Common myeloid progenitor, CD34-positive (primary cell): ENCODE data around the gene SUCO.

Experiments
- CTCF ChIA-PET: fragments of 350-600 bp; sonication (Branson Sonifier 250); formaldehyde crosslinking; loops from one replicate; lab custom pipeline; 2021; ENCODE audit warnings: antibody characterized with exemption; lab: Charles Lee
- POLR2A ChIA-PET: fragments of 350-600 bp; sonication (Branson Sonifier 250); formaldehyde crosslinking; loops from one replicate; lab custom pipeline; 2021; ENCODE audit warnings: antibody characterized with exemption; lab: Charles Lee
- DNase-seq, 3 donors: peaks; one replicate each; pipeline versions ENCODE4 v3.0.0 to v3.0.0-alpha.2; 2013
- H3K27ac ChIP-seq, 2 experiments: 1 replicate in 1 of 2; 2 replicates in 1 of 2; pipeline ENCODE4 v1.7.0; 2013; ENCODE audit warnings: inconsistent platforms in 2 of 2, low read length in 2 of 2, mild to moderate bottlenecking in 2 of 2, low read depth in 1 of 2, moderate library complexity in 1 of 2; ENCODE audit not compliant: severe bottlenecking in 2 of 2, insufficient read depth in 1 of 2, poor library complexity in 1 of 2
- H3K27me3 ChIP-seq, 5 experiments: replicated peaks in 2 of 5; 1 replicate in 3 of 5; 2 replicates in 2 of 5; pipeline versions ENCODE4 v1.6.1 to v1.7.0; 2013; ENCODE audit warnings: low read length in 4 of 5, mild to moderate bottlenecking in 2 of 5, moderate library complexity in 2 of 5, inconsistent platforms in 1 of 5; ENCODE audit not compliant: insufficient read depth in 5 of 5, control insufficient read depth in 4 of 5
- H3K36me3 ChIP-seq, 4 experiments: 1 replicate in 2 of 4; 2 replicates in 2 of 4; pipeline versions ENCODE4 v1.6.1 to v1.7.0; 2013; ENCODE audit warnings: low read length in 3 of 4, control low read depth in 1 of 4, mild to moderate bottlenecking in 1 of 4; ENCODE audit not compliant: control insufficient read depth in 4 of 4, insufficient read depth in 4 of 4
- H3K4me1 ChIP-seq, 4 experiments: 1 replicate in 3 of 4; 2 replicates in 1 of 4; pipeline versions ENCODE4 v1.6.1 to v1.7.1; 2013; ENCODE audit warnings: low read length in 3 of 4, mild to moderate bottlenecking in 3 of 4, control low read depth in 1 of 4, inconsistent platforms in 1 of 4, moderate library complexity in 1 of 4; ENCODE audit not compliant: control insufficient read depth in 4 of 4, insufficient read depth in 4 of 4; ENCODE audit errors: control extremely low read depth in 1 of 4
- H3K4me3 ChIP-seq, 7 experiments: 1 replicate in 4 of 7; 2 replicates in 3 of 7; pipeline versions ENCODE4 v1.5.1 to v1.7.0; 2013; ENCODE audit warnings: mild to moderate bottlenecking in 7 of 7, low read length in 6 of 7, moderate library complexity in 6 of 7, inconsistent platforms in 2 of 7, low read depth in 2 of 7, control low read depth in 1 of 7; ENCODE audit not compliant: insufficient read depth in 4 of 7, control insufficient read depth in 1 of 7; ENCODE audit errors: extremely low read depth in 1 of 7
- H3K9me3 ChIP-seq, 5 experiments: 1 replicate in 4 of 5; 2 replicates in 1 of 5; pipeline versions ENCODE4 v1.6.1 to v1.7.1; 2013; ENCODE audit warnings: low read length in 4 of 5, mild to moderate bottlenecking in 2 of 5, inconsistent platforms in 1 of 5, low read depth in 1 of 5, moderate library complexity in 1 of 5; ENCODE audit not compliant: control insufficient read depth in 4 of 5, insufficient read depth in 2 of 5; ENCODE audit errors: control extremely low read depth in 1 of 5
- WGBS: methylation state at CpG from one replicate; pipeline ENCODE4 v1.1.5; 2013; ENCODE audit not compliant: insufficient coverage; 5-methylcytosine and 5-hydroxymethylcytosine counted together

SUCO gene

DNA sequence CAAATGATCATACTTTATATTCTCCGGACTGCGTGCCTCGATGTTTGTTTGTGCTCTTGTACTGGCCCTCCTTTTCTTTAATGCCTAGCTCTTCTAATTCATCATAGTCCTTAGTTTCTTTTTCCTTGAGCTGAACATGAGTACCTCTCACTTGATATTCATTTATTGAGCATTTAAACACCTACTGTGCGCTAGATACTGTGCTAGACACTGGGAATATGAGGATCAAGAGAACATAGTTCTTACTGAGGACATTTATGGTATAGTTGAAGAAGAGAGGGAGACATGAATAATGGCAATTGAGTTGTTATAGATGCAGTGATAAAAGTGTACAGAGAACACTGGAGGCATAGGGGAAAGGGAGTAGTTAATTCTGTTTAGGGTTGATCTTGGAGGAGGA, 22.0 kb downstream of the SUCO start:
- CTCF ChIA-PET: interaction anchor here (1.8 kb wide), 1 partner anchor 17 kb away, joined by 8 read pairs; no protein-coding TSS in a partner anchor
- H3K4me3 ChIP-seq: no peak overlapping the region
- H3K9me3 ChIP-seq: no peaks in the 10 kb centered on the region
- WGBS: 100% methylated on average over 3 of the region's 4 CpGs
- POLR2A ChIA-PET: no interaction called here
- no peak overlapping the region for H3K27ac ChIP-seq
- peaks cover 14 to 33% (median 27%) of the 10 kb centered on the region in 4 experiments for H3K36me3 ChIP-seq
- H3K27me3 ChIP-seq: no peaks in the 10 kb centered on the region
- DNase-seq: no peak
- H3K4me1 ChIP-seq: no peaks in the 10 kb centered on the region

GRCh38 chr1:172556461-172556860, 23.5 kb downstream of the SUCO start:
- no peaks in the 10 kb centered on the region for H3K27me3 ChIP-seq
- ChIA-PET POLR2A (no interaction called here), CTCF (interaction anchor here (0.9 to 1.8 kb wide), 4 partner anchors 10 to 59 kb away, joined by 3 to 8 read pairs (median 3); no protein-coding TSS in a partner anchor)
- no peak overlapping the region for H3K27ac ChIP-seq
- H3K36me3 ChIP-seq: peaks cover 24 to 48% (median 34%) of the 10 kb centered on the region in 4 experiments
- no peaks in the 10 kb centered on the region for H3K4me1 ChIP-seq
- H3K9me3 ChIP-seq: no peaks in the 10 kb centered on the region
- DNase-seq: no peak
- no peak overlapping the region for H3K4me3 ChIP-seq

DNA sequence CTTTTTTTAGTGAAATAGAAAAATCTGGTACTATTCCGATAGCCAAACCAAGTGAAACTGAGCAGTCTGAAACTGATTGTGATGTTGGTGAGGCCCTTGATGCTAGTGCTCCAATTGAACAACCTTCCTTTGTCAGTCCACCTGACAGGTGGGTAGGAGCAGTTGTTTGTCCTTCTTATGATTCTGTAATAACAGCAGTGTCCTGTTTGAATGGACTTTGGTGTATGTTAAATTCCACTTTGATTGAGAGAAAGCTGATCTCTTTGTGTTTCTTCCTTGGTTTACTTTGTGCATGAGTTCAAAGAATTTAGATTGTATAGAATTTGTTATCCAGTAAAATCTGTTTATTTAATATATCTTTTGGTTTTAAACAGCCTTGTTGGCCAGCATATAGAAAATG, 24.3 kb downstream of the SUCO start:
- no peak for DNase-seq
- POLR2A ChIA-PET: no interaction called here
- Histone ChIP-seq H3K4me3 (no peak overlapping the region), H3K36me3 (peaks cover 26 to 53% (median 38%) of the 10 kb centered on the region in 4 experiments), H3K4me1 (no peaks in the 10 kb centered on the region), H3K27me3 (no peaks in the 10 kb centered on the region), H3K27ac (no peak overlapping the region), H3K9me3 (no peaks in the 10 kb centered on the region)
- CTCF ChIA-PET: interaction anchor here (1.4 kb wide), 1 partner anchor 12 kb away, joined by 3 read pairs; no protein-coding TSS in a partner anchor
- 100% methylated on average over 1 of the region's 1 CpG for WGBS

GRCh38 chr1:172559572-172560210, 26.7 kb downstream of the SUCO start:
- CTCF ChIA-PET: no interaction called here
- H3K4me3 ChIP-seq: no peak overlapping the region
- peaks cover 0 to 8% (median 0%) of the 10 kb centered on the region in 5 experiments for H3K9me3 ChIP-seq
- no peaks in the 10 kb centered on the region for H3K4me1 ChIP-seq
- H3K27ac ChIP-seq: no peak overlapping the region
- H3K27me3 ChIP-seq: no peaks in the 10 kb centered on the region
- POLR2A ChIA-PET: no interaction called here
- peaks cover 30 to 77% (median 49%) of the 10 kb centered on the region in 4 experiments for H3K36me3 ChIP-seq
- peak in 1 of 3 donors; percentile 9 for DNase-seq
- 100% methylated on average over 4 of the region's 4 CpGs for WGBS

DNA sequence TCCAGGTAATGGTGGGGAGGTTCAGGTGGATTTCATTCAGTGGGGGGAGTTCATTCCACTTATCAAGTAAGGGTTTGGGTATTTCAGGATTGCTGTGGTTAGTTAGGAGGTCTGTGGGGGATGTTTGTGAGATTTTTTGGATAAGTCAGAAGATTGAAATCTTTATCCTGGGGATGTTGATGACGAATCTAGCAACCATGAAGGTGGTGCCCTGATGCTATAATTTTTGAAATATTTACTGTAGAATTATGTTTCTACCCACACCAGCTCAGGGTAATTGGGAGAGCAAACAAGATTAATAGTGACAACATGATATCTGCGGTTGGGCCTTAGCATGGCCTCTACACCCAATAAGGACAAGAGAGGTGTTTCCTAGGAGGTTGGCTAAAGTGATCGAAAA, 28.3 kb downstream of the SUCO start:
- Histone ChIP-seq H3K27me3 (no peaks in the 10 kb centered on the region), H3K9me3 (peaks cover 0 to 8% (median 0%) of the 10 kb centered on the region in 5 experiments), H3K4me1 (no peaks in the 10 kb centered on the region), H3K4me3 (no peak overlapping the region), H3K27ac (no peak overlapping the region), H3K36me3 (peaks cover 26 to 84% (median 50%) of the 10 kb centered on the region in 4 experiments)
- 100% methylated on average over 1 of the region's 3 CpGs for WGBS
- no peak for DNase-seq
- CTCF ChIA-PET: no interaction called here
- POLR2A ChIA-PET: no interaction called here

DNA sequence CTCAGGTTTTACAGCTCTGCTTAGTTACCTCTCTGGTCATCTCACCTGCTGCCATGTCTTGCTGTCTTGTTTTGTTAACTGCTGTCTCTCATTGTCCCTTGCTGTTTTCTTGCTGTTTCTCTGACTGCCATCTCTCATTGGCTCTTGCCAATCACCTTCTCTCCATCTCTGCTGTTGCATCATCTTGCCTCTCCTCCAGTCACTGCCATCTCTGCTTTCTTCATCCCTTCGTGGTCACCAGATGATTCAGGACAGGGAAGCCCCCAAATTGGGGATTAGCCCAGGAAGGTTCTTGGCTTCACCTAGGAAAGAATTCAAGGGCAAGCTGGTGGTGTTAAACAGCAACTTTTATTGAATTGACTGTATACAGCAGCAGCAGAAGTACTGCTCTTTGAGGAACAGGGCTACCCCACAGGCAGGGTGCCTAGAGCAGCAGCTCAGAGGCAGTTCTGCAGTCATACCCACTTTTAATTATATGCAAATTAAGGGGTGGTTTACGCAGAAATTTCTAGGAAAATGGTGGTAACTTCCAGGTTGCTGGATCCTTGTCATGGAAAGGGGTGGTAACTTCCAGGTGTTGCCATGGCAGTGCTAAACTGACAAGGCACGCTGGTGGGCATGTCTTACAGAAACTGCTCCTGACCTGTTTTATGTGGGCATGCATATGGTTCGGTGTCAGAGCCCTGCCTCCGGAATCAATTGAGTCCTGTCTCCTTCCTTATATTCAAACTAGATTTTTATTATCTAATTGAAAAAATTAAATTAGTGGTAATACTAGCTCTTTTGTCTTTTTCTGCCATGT, 33.4 kb downstream of the SUCO start:
- no peak overlapping the region for H3K4me3 ChIP-seq
- no peak overlapping the region for H3K27ac ChIP-seq
- no peaks in the 10 kb centered on the region for H3K4me1 ChIP-seq
- 100% methylated on average over 1 of the region's 5 CpGs for whole genome bisulfite sequencing
- CTCF ChIA-PET: no interaction called here
- no peaks in the 10 kb centered on the region for H3K27me3 ChIP-seq
- peaks cover 14 to 75% (median 43%) of the 10 kb centered on the region in 4 experiments for H3K36me3 ChIP-seq
- peaks cover 0 to 12% (median 0%) of the 10 kb centered on the region in 5 experiments for H3K9me3 ChIP-seq
- POLR2A ChIA-PET: no interaction called here
- no peak for DNase-seq

- no peak overlapping the region for H3K27ac ChIP-seq
- DNase-seq: no peak
- POLR2A ChIA-PET: no interaction called here
- no peaks in the 10 kb centered on the region for H3K27me3 ChIP-seq
- no peaks in the 10 kb centered on the region for H3K4me1 ChIP-seq
- CTCF ChIA-PET: no interaction called here
- peaks cover 0 to 12% (median 0%) of the 10 kb centered on the region in 5 experiments for H3K9me3 ChIP-seq
- H3K4me3 ChIP-seq: no peak overlapping the region
- peaks cover 15 to 66% (median 36%) of the 10 kb centered on the region in 4 experiments for H3K36me3 ChIP-seq
- 100% methylated on average over 3 of the region's 3 CpGs for WGBS
Measured at GRCh38 chr1:172567720-172568119, 34.8 kb downstream of the SUCO start.
